Right forelimb (tissue), 1 donor: ENCODE measurements around the gene SIDT1.

Experiments used
- DNase-seq: peaks from one replicate; pipeline ENCODE4 v3.0.0-alpha.2; 2018

SIDT1 gene

DNA sequence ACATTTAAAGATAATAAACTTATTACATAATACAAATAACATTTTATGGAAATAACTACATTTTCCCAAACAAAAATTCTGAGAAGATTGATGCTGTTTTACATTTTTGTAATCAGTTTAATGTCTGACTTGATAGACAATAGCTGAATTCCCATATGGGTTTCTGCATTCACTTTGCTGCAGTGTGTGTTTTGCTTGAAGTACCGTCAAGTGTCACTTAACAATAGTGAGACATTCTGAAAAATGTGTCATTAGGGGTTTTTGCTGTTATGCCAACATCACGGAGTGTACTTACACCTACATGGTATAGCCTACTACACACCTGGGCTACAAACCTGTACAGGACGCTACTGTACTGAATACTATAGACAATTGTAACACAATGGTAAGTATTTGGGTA lies 106.6 kb downstream of the SIDT1 start:
- no peak for DNase-seq

DNA sequence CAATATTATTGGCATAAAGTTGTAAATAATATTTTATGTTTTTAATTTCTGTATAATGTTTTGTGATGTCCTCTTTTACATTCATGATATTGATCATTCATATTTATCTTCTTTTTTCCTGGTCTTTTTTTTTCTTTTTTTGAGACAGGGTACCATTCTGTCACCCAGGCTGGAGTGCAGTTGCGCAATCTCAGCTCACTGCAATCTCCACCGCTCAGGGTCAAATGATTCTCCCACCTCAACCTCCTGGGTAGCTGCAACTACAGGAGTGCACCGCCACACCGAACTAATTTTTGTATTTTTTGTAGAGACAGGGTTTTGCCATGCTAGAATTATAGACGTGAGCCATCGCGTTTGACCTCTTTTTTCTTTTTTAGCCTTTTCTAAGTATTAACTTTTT lies 111.2 kb downstream of the SIDT1 start:
- no peak for DNase-seq

DNA sequence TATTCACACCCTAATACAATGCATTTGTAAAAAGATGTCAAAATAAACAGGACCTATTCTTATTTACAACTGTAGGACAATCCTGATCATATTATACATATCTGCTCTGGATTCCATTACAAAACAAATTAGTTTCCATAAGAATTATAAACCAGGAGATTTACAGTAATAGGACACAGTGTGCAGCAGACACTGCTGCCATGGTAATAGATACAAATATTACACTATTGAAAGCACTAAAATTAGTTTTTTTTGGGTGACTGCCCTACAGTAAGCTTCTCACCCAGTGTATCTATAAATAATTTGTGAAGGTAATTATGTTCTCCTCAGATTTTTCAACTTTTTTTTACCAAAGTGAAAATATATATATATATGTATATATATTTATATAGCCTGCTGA lies 116.2 kb downstream of the SIDT1 start:
- DNase-seq = no peak

DNA sequence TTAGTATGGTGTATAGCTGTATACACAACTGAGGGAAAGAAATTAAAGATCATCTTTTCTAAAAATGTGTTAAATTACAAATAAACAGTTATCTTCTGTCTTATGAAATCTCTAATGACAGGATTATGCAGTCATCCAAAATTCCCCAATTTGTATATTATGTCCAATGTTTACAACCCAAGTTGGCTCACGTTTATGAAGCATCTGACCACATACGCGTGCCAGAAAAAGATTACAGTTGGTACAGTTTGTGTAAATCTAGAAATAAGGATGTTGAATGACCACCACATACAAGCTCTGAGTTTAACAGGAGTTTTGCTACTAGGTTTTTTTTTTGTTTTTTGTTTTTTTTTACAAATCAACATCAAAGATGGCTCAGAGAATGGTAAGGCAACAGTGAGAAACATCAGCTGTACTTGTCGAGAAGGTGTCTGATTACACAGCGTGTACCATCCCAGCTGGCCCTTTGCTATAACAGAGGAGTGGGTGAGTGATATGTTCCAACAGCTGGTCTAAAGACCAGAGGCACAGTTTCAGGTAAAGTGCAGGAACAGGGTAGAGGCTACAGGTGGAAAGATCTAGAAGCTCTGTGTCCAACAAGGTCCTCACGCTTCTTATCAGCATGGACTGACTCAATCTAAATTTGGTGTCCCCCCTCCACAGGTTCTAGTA lies 117.0 kb downstream of the SIDT1 start:
- DNase-seq = no peak

DNA sequence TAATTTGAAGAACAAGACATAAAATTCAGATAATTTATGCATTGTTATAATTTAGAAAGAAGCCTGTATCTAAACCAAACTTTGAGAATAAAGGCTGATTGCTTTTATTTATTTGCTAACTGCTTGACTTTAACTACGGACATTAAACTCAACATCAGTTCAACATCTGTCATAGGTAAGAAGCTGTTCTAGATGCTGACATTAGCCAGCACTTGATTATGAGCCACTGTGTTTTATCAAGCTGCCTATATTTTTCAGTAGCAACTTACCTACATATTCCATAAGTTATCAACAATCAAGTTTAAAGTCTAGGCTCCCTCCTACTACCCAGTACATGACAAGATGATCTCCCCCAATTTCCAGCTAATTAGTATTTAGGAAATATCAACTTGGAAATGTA lies 122.0 kb downstream of the SIDT1 start:
- DNase-seq = no peak

DNA sequence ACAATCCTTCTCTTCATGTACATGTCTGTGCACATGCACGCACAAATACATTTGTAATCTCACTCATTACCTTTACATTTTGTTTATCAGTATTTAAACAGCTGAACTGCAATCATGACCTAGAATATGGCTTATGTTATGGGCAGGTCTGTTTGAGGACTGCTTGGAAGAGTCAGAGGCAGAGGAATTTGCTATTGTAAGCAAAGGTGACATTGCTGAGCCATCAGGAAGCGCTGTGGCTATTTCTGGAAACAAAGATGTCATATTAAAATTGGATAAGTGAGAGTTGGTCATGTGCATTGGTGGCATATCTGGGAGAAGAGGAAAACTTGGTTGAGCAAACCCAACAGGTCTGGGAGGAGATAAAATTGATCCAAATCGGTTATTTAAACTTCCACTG lies 122.5 kb downstream of the SIDT1 start:
- DNase-seq = no peak

DNA sequence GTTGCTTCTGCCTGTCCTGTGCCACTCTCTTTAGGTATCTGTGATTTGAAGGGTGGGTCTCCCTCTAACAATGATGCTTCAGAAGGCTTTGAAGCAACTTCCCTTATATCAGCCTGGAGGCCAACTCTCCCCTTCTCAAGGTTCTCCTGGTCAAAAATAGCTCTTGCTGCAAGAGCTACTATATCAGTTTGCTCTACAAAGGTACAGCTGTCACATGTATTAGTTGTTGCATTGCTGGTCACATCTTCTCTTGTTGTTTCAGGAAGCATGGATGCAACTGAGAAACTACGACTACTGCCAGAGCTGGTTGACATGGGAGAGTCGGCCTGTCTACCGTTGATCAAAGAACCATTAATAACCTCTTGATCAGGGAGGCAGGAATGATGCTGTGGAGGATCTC lies 125.8 kb downstream of the SIDT1 start:
- no peak for DNase-seq

DNA sequence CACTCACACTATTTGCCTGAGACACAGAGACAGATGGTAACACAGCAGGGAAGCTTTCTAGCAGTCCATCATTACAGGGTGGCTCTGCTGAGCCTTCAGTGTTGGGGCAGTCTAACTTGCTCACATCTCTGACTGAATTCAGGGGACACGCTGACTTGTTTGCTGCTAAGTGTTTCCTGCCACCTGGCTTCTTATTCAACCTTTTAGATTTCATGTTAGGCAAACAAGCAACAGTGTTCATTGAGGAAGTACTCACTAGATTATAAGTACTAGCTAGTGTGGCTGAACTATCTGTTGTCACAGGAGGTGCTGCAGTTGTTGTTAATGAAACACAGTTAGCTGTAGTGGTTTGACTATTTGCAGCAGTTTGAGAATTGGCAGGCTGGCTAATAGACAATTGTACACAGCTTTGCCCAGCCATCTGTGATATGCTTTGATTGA lies 126.8 kb downstream of the SIDT1 start:
- no peak for DNase-seq

DNA sequence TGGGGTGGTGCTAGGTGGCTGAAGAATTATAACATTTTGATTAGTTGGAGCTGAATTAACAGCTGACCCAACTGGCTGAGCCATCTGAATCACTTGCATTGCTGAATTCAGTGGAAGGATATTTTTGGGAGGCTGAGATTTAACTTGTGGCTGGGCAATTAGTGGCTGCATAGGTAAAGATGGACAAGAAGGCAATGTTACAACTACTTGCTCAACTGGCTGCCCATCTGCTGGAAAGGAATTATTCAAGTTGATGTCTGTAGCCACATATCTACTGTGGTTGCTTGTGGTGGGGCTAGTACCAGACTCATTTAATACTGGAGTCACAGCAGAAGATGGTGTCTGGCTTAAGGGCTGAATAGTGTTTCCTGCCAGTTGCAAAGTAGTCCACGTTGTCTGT lies 127.6 kb downstream of the SIDT1 start:
- DNase-seq = no peak

DNA sequence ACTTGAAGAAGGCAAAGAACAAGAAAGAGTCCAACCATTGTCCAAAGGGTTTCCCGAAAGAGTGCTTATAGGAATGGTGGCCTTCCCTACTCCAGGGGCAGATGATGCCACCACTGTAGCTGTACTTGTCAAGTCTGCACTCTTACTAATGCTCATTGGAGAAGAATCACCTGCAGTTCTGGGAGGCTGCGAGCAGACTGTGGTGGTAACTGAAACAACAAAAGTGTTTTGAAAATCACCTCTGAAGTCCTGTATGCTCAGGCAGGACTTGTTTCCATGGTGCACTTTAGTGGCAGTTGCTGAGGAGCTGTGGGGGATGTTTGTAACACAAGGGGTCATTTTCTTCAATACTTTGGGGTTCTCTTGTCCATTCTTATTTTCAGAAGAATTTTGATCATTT lies 128.1 kb downstream of the SIDT1 start:
- no peak for DNase-seq

DNA sequence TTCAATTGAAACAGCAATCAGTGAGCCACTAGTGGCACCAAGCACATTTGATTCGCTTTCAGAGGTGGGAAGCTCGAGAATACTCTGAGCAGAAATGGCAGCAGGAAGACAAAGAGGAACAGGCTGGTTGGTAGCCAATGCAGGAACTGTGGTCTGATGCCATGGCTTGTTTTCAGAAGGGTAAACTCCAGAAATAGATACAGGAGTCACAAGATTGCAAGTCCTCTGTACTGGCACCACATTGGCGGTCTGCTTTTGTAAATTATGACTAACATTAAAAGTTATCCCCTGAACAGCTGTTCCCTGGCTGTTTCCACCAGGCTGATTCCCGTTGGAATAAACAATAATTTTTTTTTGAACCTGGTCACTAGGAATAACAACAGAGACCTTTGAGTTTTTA lies 128.5 kb downstream of the SIDT1 start:
- no peak for DNase-seq

DNA sequence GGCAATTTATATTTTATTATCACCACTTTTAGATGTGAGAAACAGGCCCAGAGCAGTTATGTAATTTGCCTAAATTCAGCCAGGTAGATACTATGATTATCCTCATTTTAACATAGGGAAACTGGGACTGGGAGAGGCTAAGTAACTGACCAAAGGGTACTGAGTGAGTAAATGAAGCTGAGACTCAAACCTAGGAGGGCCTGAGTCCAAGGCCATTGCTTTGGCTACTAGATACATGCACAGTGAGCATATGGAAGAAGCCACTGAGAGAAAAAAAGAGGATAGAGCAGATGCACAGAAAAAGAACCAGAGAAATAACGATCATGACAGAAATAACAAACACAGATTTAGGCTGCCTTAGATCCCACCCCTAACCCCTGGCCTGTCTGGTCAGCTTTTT lies 130.5 kb downstream of the SIDT1 start:
- no peak for DNase-seq

DNA sequence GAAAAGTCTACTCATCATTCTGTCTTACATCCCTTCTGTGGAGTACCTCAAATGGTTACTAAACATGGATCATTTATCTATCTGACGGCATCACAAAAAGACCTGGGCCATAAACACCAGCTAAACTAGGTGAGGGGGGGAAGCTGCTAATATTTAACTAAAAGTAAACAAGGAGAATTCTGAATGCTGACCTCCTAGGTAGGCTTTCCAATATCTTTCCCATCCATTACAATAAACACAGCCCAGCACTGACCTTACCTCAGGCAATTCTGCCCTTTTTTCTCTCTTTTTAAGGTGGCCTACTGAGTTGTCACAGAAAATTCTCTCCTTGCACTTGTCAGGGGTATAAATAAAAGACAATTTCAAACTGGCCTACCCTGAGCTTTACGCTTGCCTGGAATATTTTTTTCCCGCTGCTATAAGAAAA lies 131.0 kb downstream of the SIDT1 start:
- no peak for DNase-seq

DNA sequence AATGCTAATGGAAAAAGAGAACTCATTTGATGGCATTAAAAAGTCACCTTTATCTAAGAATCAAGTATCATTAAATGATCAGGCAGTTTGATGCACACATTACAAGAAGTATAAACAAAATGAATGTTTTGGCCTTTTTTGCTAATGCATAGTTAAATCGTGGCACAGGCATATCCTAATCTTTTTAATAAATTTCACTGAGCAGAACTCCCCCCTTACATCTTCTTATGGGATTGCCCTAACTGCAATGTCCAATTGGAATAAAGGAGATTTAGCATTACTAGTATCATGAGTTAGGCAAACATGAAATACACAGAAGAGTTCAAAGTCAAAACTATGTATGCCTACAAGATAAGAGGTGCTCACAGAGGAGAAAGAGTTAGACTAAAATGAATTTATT lies 131.4 kb downstream of the SIDT1 start:
- no peak for DNase-seq

DNA sequence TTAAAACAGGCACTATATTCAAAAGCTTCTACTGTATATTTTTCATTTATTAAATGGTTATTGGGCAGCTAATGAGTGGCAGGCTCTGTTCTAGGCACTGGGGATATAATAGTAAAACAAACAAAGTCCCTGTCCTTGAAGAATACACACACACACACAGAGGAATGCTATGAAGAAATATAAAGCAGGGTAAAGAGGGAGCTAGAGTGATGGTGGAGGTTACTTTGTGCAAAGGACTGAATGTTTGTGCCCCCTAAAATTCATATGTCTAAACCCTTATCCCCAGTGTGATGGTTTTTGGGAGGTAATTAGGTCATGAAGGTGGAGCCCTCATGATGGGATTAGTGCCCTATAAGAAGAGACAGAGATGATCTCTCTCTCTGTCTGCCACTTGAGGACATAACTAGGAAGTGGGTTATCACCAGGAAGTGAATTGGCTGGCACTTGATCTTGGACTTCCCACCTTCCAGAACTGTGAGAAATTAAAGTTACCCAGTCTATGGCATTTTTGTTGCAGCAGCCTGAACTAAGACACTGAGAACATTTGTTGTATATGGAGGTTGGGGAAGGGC lies 132.3 kb downstream of the SIDT1 start:
- DNase-seq = no peak

DNA sequence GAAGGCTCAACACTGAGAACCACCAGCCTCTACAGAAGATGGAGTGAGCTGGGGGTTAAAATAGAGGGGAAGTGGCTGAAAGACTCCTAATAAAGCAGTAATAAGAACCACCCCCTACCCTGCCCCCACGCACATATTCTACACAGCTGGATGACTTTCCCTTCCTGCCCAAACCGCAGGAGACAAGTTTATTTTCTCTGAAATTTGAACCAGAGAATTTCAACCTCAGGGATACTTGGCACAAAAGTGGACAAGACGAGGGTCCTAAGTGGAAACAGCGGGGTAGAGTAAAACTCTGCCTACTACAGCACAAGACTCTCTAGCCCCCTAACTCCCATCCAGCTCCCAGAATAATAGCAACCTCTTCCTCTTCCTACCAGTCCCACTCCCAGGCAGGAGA lies 135.7 kb downstream of the SIDT1 start:
- no peak for DNase-seq

DNA sequence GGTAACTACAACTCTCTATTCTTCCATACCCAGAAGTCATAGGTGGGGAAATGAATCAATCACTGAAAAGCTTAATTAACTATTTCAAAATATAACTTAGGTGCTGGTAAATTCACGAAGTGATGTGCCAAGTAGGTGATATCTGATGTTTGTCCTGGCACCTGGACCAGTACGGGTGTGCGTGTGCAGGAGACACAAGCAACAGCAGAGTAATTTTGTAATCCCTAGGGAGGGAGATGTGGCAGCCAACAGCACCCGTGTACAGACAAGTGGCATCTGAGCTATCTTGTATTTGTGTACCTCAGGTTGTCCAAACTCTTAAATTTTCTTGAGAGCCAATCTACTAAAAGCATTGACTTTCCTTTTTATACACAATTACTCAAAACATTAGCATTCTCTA lies 141.2 kb downstream of the SIDT1 start:
- DNase-seq = no peak

DNA sequence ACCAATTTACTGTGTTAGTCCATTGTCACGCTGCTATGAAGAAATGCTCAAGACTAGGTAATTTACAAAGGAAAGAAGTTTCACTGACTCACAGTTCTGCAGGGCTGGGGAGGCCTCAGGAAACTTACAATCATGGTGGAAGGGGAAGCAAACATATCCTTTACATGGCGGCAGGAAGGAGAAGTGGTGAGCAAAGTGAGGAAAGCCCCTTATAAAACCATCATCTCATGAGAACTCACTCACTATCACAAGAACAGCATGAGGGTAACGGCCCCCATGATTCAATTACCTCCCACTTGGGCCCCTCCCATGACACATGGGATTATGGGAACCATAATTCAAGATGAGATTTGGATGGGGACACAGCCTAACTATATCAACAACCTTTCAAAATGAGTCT lies 143.9 kb downstream of the SIDT1 start:
- no peak for DNase-seq

DNA sequence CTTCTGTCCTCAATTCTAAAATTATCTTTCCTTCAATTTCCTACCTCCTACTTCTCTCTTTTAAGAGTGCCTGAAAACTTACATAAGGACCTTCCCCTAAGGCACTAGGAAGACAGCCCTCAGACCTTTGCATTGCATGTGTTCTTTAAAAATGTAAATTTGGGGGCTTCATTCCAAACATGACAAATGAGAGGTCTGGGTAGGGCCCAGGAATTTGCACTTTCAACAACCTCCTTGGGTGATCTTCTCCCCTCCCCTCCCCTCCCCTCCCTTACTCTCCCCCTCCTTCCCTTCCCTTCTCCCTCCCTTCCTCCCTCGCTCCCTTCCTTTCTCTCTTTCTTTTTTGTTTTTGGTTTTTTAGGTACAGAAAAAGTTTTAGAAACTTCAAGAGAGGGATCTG lies 145.4 kb downstream of the SIDT1 start:
- no peak for DNase-seq

DNA sequence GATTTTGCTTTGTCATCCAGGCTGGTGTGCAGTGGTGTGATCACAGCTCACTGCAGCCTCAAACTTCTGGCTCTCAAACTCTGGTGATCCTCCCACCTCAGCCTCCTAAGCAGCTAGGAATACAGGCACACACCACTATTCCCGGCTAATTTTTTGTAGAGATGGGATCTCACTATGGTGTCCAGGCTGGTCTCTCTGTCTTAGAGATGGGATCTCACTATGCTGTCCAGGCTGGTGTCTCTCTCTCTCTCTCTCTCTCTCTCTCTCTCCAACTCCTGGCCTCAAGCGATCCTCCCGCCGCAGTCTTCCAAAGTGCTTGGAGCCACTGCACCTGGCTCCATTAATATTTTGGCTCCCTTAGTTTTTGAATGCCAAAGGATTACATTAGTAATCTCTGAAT lies 146.4 kb downstream of the SIDT1 start:
- no peak for DNase-seq
